ENCODE data around the gene MRPL9.

MRPL9 gene

GRCh38 chr1:151733126-151733525 is 30.2 kb downstream of the MRPL9 start:
- peak; percentile 4 for DNase-seq (ENCODE audit: low spot score)

- peak; percentile 2 for DNase-seq (ENCODE audit: low spot score)
Observed at GRCh38 chr1:151729966-151730291, 33.4 kb downstream of the MRPL9 start.

GRCh38 chr1:151729157-151729965 is 33.9 kb downstream of the MRPL9 start:
- DNase-seq (ENCODE audit: low spot score) = peak; percentile 40

GRCh38 chr1:151728151-151729054 is 34.9 kb downstream of the MRPL9 start:
- DNase-seq (ENCODE audit: low spot score) = peak; percentile 57

- DNase-seq (ENCODE audit: low spot score) = no peak
Observed at GRCh38 chr1:151723726-151724370, 39.4 kb downstream of the MRPL9 start.

- no peak for DNase-seq (ENCODE audit: low spot score)
Observed at GRCh38 chr1:151721788-151722510, 41.3 kb downstream of the MRPL9 start.

GRCh38 chr1:151720974-151721787 is 42.1 kb downstream of the MRPL9 start, which contains the start of gene RIIAD1:
RIIAD1 (plus strand) TSS chr1:151721522; CDS start chr1:151721537, 15 bp downstream.
- peak; percentile 71 for DNase-seq (ENCODE audit: low spot score)

GRCh38 chr1:151720554-151720953 is 42.7 kb downstream of the MRPL9 start:
- peak; percentile 18 for DNase-seq (ENCODE audit: low spot score)

- DNase-seq (ENCODE audit: low spot score) = no peak
Observed at GRCh38 chr1:151720125-151720524, 43.2 kb downstream of the MRPL9 start.

- DNase-seq (ENCODE audit: low spot score) = no peak
Observed at GRCh38 chr1:151718666-151719065, 44.6 kb downstream of the MRPL9 start.

- DNase-seq (ENCODE audit: low spot score) = no peak
Observed at GRCh38 chr1:151718011-151718431, 45.3 kb downstream of the MRPL9 start.

GRCh38 chr1:151716771-151717631 is 46.3 kb downstream of the MRPL9 start, which contains the start of gene CELF3:
CELF3 (minus strand) TSS chr1:151716803; CDS start chr1:151716020, 783 bp downstream.
- DNase-seq (ENCODE audit: low spot score) = no peak

- no peak for DNase-seq (ENCODE audit: low spot score)
Observed at GRCh38 chr1:151716405-151716762, 46.9 kb downstream of the MRPL9 start.

GRCh38 chr1:151715726-151716404 is 47.4 kb downstream of the MRPL9 start:
- DNase-seq (ENCODE audit: low spot score) = no peak

- no peak for DNase-seq (ENCODE audit: low spot score)
Observed at GRCh38 chr1:151714820-151715725, 48.2 kb downstream of the MRPL9 start.

GRCh38 chr1:151713874-151714273 is 49.4 kb downstream of the MRPL9 start:
- no peak for DNase-seq (ENCODE audit: low spot score)

- no peak for DNase-seq (ENCODE audit: low spot score)
Observed at GRCh38 chr1:151713044-151713443, 50.3 kb downstream of the MRPL9 start.

- DNase-seq (ENCODE audit: low spot score) = no peak
Observed at GRCh38 chr1:151711951-151712350, 51.3 kb downstream of the MRPL9 start.
